Panc1 (cell line): ENCODE data around the gene SLC35D3.

Source experiments
- CTCF ChIP-seq: fragments of 450-650 bp; IDR thresholded peaks from 2 replicates; pipeline ENCODE4 v1.5.1; 2017; ENCODE audit warnings: mild to moderate bottlenecking
- POLR2AphosphoS5 ChIP-seq: IDR thresholded peaks from 2 replicates; pipeline ENCODE4 v1.6.1; 2012; ENCODE audit warnings: mild to moderate bottlenecking, low read depth, low read length, moderate library complexity

- no peak for TF ChIP-seq CTCF
- TF ChIP-seq POLR2AphosphoS5 = no peak
Measured at GRCh38 chr6:136971609-136972008, 49.5 kb downstream of the SLC35D3 start.
